Stimulated activated naive B cell treated with anti-CD40 and anti-IgM and Interleukin-4, amounts not matched to agents 10 μg/mL and 1 μg/mL and 100 μg/mL, for 72 hours (primary cell): ENCODE measurements around the gene LRBA.
"Not testable (repeated sequence)": the region's sequence is repeated elsewhere in the genome, so short reads cannot be mapped to it uniquely, and the experiment has no call there.

Source experiments
- ATAC-seq, 2 donors: fragments of 150-1000 bp; cut with Tn5 transposase; replicated peaks; 2 replicates each; pipeline ENCODE4 v1.10.0; 2021; ENCODE audit warnings: moderate library complexity in 1 of 2
- DNase-seq: peaks from one replicate; pipeline ENCODE4 v3.0.0; 2021
- H3K27ac Mint-ChIP-seq: one replicate; pipeline ENCODE4 v1.8.0; 2022; ENCODE audit warnings: mild to moderate bottlenecking, mixed read lengths
- H3K27me3 Mint-ChIP-seq, 2 donors: one replicate each; pipeline ENCODE4 v1.8.0; 2022; ENCODE audit warnings: mixed read lengths in 2 of 2
- H3K36me3 Mint-ChIP-seq, 2 donors: one replicate each; pipeline ENCODE4 v1.8.0; 2022; ENCODE audit warnings: mixed read lengths in 2 of 2, mild to moderate bottlenecking in 1 of 2
- H3K4me1 Mint-ChIP-seq, 2 donors: one replicate each; pipeline ENCODE4 v1.8.0; 2022; ENCODE audit warnings: mixed read lengths in 2 of 2, mild to moderate bottlenecking in 1 of 2
- H3K4me3 Mint-ChIP-seq, 2 donors: one replicate each; pipeline ENCODE4 v1.8.0; 2022; ENCODE audit warnings: mild to moderate bottlenecking in 2 of 2, mixed read lengths in 2 of 2, moderate library complexity in 1 of 2
- H3K9me3 Mint-ChIP-seq, 2 donors: one replicate each; pipeline ENCODE4 v1.8.0; 2022; ENCODE audit warnings: mixed read lengths in 2 of 2, mild to moderate bottlenecking in 1 of 2

LRBA gene

DNA sequence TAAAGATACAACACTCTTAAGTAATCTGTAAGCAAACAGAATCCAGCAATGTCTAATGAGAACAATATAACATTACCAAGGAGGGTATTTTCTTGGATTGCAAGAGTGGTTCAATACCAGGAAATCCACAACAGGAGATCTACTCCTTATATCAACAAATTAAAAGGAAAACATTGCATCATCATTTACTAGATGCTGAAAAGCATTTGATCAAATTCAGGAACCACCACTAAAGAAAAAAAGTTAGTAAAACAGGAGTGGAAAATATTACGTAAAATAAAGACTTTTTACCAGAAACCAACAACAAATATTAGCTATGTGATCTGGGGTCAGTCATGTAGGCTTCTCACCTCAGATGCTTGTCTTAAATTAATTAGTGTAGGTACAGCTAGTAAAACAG is 499.9 kb downstream of the LRBA start:
- Mint-ChIP-seq H3K9me3 (no peaks in the 10 kb centered on the region), H3K4me1 (peaks cover 0 to 5% of the 10 kb centered on the region in 2 donors), H3K4me3 (no peak overlapping the region), H3K27me3 (no peaks in the 10 kb centered on the region), H3K27ac (no peak overlapping the region), H3K36me3 (peaks cover 9 to 10% of the 10 kb centered on the region in 2 donors)
- ATAC-seq (no peak), DNase-seq (no peak)

DNA sequence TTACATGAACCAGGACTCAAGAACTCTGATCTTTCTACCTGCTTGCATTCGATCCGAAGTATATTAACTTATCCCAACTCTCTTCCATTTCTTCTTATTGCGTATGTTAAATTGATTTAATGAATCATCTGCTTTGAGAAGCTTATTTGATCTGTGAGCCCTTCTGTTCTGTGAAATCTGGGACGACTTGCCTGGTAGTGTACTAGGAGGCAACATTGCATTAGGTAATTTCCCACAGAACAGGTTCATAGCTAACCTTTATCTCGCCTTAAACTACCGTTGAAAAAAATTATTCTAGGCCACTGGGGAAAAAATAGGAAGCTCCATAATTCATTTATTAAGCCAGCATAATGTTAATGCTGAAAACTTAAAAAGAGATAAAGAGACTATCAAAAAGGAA is 500.4 kb downstream of the LRBA start:
- no peak overlapping the region for H3K4me3 Mint-ChIP-seq
- H3K9me3 Mint-ChIP-seq, result no peaks in the 10 kb centered on the region
- H3K36me3 Mint-ChIP-seq, result peaks cover 9 to 10% of the 10 kb centered on the region in 2 donors
- no peaks in the 10 kb centered on the region for H3K27me3 Mint-ChIP-seq
- H3K4me1 Mint-ChIP-seq, result peaks cover 0 to 5% of the 10 kb centered on the region in 2 donors
- DNase-seq, result no peak
- H3K27ac Mint-ChIP-seq, result no peak overlapping the region
- ATAC-seq, result no peak

DNA sequence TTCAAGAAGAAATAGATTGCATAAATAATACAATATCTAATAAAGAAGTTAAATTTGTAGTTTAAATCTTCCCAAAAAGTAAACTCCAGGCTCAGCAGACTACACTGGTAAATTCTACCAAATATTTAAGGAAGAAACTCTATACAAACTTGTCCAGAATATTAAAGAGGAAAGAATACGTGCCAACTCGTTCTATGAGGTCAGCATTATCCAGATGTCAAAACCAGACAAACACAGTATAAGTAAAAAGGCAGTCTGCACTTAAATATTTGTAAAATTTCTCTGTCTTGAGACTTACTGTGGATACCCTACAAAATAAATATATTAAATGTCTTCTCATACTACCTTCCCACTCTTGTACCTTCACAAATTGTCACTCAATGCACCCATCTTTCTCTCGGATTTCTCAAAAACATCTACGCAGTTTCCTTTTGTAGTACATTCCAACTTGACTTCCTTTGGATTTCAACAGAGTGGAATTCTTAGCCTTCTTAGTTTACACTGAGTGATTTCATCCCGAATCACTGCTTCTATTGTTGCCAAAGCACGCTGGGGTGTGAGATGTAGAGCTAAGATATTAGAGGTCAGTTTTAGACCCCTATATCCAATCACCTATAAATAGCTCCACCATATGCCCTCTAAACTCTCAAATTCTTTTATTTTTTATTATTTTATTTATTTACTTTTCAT is 504.8 kb downstream of the LRBA start:
- Mint-ChIP-seq H3K27me3 (no peaks in the 10 kb centered on the region), H3K9me3 (peaks cover 4 to 5% of the 10 kb centered on the region in 2 donors), H3K27ac (no peak overlapping the region), H3K36me3 (peaks cover 19 to 23% of the 10 kb centered on the region in 2 donors), H3K4me3 (no peak overlapping the region), H3K4me1 (no peaks in the 10 kb centered on the region)
- DNase-seq (no peak), ATAC-seq (no peak)

DNA sequence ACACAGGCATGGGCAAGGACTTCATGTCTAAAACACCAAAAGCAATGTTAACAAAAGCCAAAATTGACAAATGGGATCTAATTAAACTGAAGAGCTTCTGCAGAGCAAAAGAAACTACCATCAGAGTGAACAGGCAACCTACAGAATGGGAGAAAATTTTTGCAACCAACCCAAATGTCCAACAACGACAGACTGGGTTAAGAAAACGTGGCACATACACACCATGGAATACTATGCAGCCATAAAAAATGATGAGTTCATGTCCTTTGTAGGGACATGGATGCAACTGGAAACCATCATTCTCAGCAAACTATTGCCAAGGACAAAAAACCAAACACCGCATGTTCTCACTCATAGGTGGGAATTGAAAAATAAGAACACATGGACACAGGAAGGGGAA is 507.4 kb downstream of the LRBA start:
- H3K27ac Mint-ChIP-seq, DNase-seq, H3K4me1 Mint-ChIP-seq, H3K4me3 Mint-ChIP-seq, H3K9me3 Mint-ChIP-seq, H3K27me3 Mint-ChIP-seq, ATAC-seq: not testable (repeated sequence)
- H3K36me3 Mint-ChIP-seq, result peaks cover 28 to 41% of the 10 kb centered on the region in 2 donors

DNA sequence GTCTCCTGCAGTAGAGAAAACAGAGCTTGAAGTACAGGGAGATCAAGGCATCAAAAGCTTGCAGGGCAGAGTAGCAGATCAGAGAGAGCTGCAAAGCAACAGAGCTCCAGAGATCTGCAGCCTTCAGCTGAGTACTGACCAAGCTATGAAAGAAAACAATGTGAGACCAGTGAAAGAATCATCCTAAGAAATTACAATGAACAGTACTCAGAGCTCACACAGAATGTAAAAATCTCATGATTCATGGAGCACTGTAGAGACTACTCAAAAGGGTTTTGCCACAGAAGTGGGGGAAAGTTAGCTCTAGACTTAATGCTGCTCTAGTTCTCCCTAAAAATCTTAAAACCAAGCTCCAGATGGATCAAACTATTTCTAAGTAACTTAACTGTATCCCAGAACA is 513.1 kb downstream of the LRBA start:
- no peak for ATAC-seq
- H3K36me3 Mint-ChIP-seq, result peaks cover 33 to 39% of the 10 kb centered on the region in 2 donors
- no peaks in the 10 kb centered on the region for H3K27me3 Mint-ChIP-seq
- H3K4me3 Mint-ChIP-seq, result no peak overlapping the region
- H3K27ac Mint-ChIP-seq, result no peak overlapping the region
- DNase-seq, result no peak
- peaks cover 5 to 10% of the 10 kb centered on the region in 2 donors for H3K9me3 Mint-ChIP-seq
- no peaks in the 10 kb centered on the region for H3K4me1 Mint-ChIP-seq

DNA sequence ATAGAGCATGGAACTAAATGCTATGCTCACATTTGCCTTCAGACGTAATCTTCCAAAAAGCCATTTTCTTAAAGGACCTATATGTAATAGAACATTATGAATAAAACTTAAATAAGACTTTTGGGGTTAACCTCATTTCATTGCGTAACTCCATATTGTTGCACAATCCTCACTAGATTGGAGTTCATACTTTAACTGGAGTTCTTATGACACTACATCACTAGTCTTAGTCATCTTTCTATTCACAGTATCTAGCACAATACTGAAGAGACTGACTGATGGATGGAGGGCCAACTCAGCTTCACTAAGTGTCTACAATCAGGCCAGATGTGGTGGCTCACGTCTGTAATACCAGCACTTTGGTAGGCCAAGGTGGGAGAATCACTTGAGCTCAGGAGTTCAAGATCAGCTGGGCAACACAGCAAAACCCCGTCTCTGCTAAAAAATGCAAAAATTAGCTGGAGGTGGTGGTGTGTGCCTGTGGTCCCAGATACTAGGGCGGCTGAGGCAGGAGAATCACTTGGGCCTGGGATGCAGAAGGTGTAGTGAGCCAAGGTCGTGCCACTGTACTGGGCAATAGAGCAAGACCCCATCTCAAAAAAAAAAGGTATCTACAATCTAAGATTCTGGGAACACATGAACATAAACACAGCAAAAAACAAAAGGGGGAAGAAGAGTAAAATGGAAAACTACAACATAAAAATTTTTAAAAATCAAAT is 513.9 kb downstream of the LRBA start:
- H3K36me3 Mint-ChIP-seq, result peaks cover 33 to 39% of the 10 kb centered on the region in 2 donors
- no peak overlapping the region for H3K4me3 Mint-ChIP-seq
- no peak for ATAC-seq
- no peaks in the 10 kb centered on the region for H3K4me1 Mint-ChIP-seq
- DNase-seq, result no peak
- no peaks in the 10 kb centered on the region for H3K27me3 Mint-ChIP-seq
- peaks cover 5 to 10% of the 10 kb centered on the region in 2 donors for H3K9me3 Mint-ChIP-seq
- H3K27ac Mint-ChIP-seq, result no peak overlapping the region

DNA sequence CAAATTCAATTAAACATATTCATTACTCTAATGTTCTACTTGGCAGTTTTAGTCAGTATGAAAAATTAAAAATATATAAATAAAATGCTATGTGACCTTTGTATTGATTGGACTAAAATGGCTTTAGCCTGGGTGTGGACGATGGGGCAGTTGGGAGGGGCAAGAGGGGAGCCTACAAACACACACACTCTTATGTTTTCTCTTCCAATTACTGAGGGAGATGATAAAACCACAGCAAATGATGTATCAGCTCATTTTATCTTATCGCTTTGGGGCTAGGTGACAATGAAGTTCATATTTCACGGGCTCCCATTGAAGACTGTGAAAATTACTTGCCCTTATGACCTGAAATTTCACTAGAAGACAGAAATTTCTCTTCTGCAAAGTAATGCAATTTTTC is 517.5 kb downstream of the LRBA start:
- no peak overlapping the region for H3K27ac Mint-ChIP-seq
- H3K4me3 Mint-ChIP-seq, result no peak overlapping the region
- no peaks in the 10 kb centered on the region for H3K27me3 Mint-ChIP-seq
- no peak for ATAC-seq
- no peaks in the 10 kb centered on the region for H3K4me1 Mint-ChIP-seq
- DNase-seq, result no peak
- H3K36me3 Mint-ChIP-seq, result peaks cover 11 to 14% of the 10 kb centered on the region in 2 donors
- H3K9me3 Mint-ChIP-seq, result peaks cover 0 to 5% of the 10 kb centered on the region in 2 donors

DNA sequence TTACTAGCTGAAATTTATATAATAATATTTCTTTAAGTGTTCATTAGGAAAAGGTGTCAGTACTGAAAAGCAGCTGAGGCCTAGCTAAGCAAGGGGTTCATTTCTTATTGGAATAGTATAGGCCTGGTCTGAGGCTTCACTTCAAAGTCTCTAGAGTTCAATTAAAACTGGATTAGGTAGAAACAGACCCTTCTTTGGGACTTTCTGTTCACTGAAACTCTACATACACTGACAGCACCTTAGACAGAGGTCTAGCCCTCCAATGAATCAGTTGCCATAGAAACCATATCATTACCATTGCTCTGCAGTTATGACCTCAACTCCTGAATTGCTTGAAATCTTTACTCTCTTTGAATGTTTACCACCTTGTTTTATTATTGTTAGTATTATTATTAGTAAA is 519.5 kb downstream of the LRBA start:
- Mint-ChIP-seq H3K36me3 (peaks cover 1 to 2% of the 10 kb centered on the region in 2 donors), H3K9me3 (no peaks in the 10 kb centered on the region), H3K4me3 (no peak overlapping the region), H3K4me1 (no peaks in the 10 kb centered on the region), H3K27ac (no peak overlapping the region), H3K27me3 (no peaks in the 10 kb centered on the region)
- DNase-seq (no peak), ATAC-seq (no peak)

DNA sequence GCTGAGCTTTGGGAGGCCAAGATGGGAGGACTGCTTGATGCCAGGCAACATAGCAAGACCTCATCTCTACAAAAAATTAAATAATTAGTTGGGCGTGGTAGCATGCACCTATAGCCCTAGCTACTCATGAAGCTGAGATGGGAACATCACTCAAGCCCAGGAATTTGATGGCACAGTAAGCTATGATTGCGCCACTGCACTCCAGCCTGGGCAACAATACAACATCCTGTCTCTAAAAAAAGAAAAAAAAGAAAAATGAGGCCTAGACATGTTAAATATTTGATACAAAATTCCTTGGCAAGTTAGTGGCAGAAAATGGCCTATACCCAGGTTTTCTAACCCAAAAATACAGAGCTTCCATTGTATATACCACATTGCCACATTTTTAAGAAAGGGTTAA is 521.2 kb downstream of the LRBA start:
- no peak for DNase-seq
- no peak for ATAC-seq
- no peak overlapping the region for H3K4me3 Mint-ChIP-seq
- peaks cover 5 to 11% of the 10 kb centered on the region in 2 donors for H3K36me3 Mint-ChIP-seq
- no peaks in the 10 kb centered on the region for H3K27me3 Mint-ChIP-seq
- no peak overlapping the region for H3K27ac Mint-ChIP-seq
- H3K9me3 Mint-ChIP-seq, result no peaks in the 10 kb centered on the region
- no peaks in the 10 kb centered on the region for H3K4me1 Mint-ChIP-seq

DNA sequence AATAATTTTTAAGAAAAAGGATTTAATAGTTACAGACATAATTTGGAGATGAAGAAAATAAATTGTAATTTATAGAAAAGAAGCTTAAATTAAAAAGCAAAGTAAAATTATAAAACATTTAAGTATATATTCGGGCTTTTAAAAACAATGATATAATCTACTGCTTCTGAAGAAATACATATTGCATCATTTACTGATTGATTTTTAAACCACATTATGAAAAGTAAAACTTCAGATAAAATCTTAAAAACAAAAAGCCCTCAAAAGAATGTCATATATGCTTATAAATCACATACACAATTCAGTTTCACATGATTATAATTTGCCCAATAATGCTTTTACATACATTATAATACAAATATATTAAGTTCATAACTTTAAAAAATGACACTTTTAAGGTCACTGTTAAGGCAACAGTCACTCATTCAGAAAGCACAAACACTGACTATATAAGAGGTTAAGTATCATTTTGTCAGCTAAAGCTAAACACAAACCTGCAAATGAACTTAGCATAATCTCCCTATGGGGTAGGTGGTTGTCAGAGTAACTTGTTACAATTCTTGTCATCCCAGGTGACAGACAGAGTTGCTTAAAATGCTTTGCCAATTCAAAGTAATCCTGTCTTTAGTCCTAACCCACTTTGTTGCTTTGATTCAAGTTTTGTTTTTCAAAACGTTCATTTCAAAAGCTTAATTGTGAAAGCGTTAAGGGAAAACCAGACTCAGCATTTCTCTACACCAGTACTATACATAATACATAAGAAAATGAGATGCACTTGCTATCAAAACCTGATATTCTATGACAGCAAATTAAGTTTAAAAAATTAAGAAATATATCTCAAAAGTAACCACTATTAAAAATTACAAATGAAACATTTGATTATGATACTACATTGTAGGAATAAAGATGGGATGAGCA is 523.7 kb downstream of the LRBA start:
- Mint-ChIP-seq H3K9me3 (no peaks in the 10 kb centered on the region), H3K36me3 (peaks cover 5 to 16% of the 10 kb centered on the region in 2 donors), H3K27ac (no peak overlapping the region), H3K4me3 (no peak overlapping the region), H3K27me3 (no peaks in the 10 kb centered on the region), H3K4me1 (no peaks in the 10 kb centered on the region)
- no peak for ATAC-seq
- no peak for DNase-seq

DNA sequence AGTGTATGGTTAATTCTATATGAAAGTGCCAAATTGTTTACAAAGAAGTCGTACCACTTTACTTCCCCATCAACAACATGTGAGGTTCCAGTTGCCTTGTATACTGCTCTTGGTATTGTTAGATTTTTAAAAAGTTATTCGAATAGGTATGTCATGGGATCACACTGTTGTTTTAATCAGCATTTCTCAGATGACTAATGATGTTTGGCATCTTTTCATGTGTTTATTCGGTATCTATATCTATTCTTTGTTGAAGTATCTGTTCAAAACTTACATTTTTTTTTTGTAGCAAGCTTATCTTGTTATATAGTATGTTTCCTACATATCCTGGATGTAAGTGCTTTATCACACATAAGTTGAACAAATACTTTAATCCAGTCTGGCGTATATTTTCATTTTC is 532.5 kb downstream of the LRBA start:
- Mint-ChIP-seq H3K27me3 (no peaks in the 10 kb centered on the region), H3K9me3 (peaks cover 3 to 5% of the 10 kb centered on the region in 2 donors), H3K4me3 (no peak overlapping the region), H3K36me3 (peaks cover 16 to 33% of the 10 kb centered on the region in 2 donors), H3K27ac (no peak overlapping the region), H3K4me1 (no peaks in the 10 kb centered on the region)
- DNase-seq (no peak), ATAC-seq (no peak)

DNA sequence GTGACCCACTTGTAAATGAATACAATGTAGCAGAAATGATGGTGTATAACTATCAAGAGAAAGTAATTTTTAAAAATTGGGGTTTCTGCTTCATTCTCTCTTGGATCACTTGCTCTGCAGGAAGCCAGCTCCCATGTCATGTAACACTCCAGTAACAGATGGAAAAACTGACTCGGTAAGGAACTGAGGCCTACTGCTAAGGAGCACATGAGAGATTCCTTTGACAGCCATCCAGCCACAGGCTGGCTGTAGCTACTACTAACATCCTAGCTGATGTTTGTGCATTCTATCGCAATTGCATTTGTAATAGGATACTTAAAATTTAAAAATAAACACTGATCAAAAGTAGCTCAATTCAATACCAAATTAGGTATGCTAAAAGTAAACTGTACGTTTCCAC is 535.4 kb downstream of the LRBA start:
- no peak overlapping the region for H3K27ac Mint-ChIP-seq
- peaks cover 3 to 5% of the 10 kb centered on the region in 2 donors for H3K9me3 Mint-ChIP-seq
- DNase-seq (no peak), ATAC-seq (no peak)
- no peaks in the 10 kb centered on the region for H3K27me3 Mint-ChIP-seq
- no peaks in the 10 kb centered on the region for H3K4me1 Mint-ChIP-seq
- H3K4me3 Mint-ChIP-seq, result no peak overlapping the region
- H3K36me3 Mint-ChIP-seq, result peaks cover 19 to 38% of the 10 kb centered on the region in 2 donors

DNA sequence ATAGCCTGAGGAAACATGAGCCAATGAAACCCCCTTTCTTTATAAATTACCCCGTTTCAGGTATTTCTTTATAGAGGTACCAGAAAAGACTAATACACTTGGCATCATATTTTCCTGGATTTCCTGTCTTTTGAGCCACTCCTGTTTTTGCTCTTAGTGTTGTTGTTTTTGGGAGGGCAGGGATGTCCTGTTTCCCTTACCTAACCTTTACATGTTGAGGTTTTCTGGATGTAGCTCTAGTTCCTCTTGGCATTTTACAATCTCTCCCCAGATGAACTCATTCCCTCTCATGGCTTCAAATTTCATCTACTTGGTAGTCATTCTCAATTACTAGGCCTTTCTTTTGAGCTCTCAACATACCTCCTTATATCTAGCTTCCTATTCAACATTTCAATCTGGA is 537.2 kb downstream of the LRBA start:
- H3K27ac Mint-ChIP-seq, result no peak overlapping the region
- peaks cover 26 to 47% of the 10 kb centered on the region in 2 donors for H3K36me3 Mint-ChIP-seq

DNA sequence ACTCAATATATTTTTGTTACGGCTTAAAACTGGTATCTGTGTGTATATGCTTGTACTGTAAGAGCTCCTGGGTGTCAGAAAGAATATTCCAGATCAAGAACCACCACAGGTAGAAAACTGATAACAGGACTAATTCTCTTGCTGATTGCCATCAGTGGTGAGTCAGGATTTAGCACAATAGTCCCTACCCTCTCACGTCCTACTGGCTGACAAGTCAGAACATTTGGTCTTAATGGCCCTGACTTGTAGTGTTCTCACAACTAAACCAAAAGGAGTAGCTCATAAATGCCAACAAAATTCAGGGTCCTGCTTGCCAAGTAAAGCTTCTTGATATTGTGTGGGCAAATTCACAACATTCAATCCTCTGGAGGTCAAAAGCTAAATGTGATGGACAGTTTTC is 538.3 kb downstream of the LRBA start:
- no peaks in the 10 kb centered on the region for H3K4me1 Mint-ChIP-seq
- ATAC-seq, result no peak
- H3K36me3 Mint-ChIP-seq, result peaks cover 27 to 44% of the 10 kb centered on the region in 2 donors
- no peak overlapping the region for H3K4me3 Mint-ChIP-seq
- DNase-seq, result no peak
- H3K27ac Mint-ChIP-seq, result no peak overlapping the region
- H3K27me3 Mint-ChIP-seq, result no peaks in the 10 kb centered on the region
- peaks cover 3 to 5% of the 10 kb centered on the region in 2 donors for H3K9me3 Mint-ChIP-seq

More for the DNA sequence above, 537.2 kb downstream of the LRBA start:
- Mint-ChIP-seq H3K4me1 (no peaks in the 10 kb centered on the region), H3K9me3 (peaks cover 3 to 5% of the 10 kb centered on the region in 2 donors), H3K27me3 (no peaks in the 10 kb centered on the region), H3K4me3 (no peak overlapping the region)
- ATAC-seq (no peak), DNase-seq (no peak)
